ENCODE measurements around the gene RNF5. TPM values are rescaled to one million over a fixed set of nuclear protein-coding genes. Genes with fewer than 3 reads are reported as not detected.
A peak's percentile ranks its signal among the peaks of the same experiment; 100 is the strongest.

Gene RNF5
- total and polyA plus RNA-seq, 2 of the 4 experiments (the other 2 are of a cell fraction) = 18.8 to 41.4 TPM

DNA sequence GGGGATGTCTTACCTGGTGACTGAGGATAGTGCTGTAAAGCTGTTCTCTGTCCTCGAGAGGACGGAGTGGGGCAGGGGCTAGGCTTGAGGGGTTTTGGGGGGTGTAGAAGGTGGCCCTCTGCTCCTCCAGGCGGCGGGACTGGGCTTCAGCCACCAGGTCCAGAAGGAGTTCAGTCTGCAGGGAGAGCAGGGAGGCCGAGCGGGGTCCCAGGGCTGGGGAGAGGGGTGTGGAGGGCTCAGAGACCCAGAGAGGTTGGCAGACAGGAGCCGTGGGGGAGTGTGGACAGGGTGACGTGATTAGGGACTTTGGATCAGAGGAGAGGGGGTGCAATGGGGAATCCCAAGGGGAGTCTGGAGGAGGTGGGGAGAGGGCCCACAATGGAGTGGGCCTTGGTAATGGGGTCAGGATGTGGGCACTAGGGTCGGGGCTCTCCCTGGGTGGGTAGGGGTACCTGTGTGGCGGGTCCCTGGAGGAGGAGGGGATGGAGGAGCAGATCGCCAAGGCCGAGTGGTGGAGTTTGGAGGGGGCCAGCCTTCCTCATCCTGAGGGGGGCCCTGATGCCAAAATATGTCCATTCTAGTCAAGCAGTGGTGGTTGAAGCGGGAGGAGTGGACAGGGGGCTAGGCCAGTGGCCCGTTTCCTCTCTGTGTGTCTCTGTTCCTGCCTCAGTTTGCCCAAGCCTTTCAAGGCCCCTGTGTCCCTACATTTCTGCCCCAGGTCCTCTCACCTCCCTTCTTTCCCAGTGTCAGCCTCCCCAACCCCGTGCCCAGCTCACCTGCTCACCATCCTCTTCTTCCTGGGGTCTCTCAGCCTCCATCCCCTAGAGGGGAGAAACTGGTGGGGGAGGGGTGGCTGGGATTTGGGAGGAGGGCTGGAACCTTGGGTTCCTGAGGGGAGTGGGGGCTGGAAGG lies 13.7 kb downstream of the RNF5 start:
- dilution Hi-C loops (cut with HindIII; ENCODE audit: low sequenced_read_pairs, unreplicated experiment) (no loop called here), in situ Hi-C loops (cut with MboI; ENCODE audit: low sequenced_read_pairs) (loop anchor here (5.0 to 25.0 kb wide), 2 partner anchors 75 to 770 kb away; partner anchors contain the start of genes BRD2 and HLA-DMA), intact Hi-C loops (cut with micrococcal nuclease) (no loop called here)
- ChIA-PET POLR2A (ENCODE audit: unreplicated experiment) (no interaction called here), CTCF (no interaction called here)
- DNase-seq (no peak), ATAC-seq (ENCODE audit: low read depth) (no peak)
- Histone ChIP-seq H3K27ac (ENCODE audit: insufficient read depth, low read length) (peak overlapping the region; percentile 77), H3K9me1 (ENCODE audit: insufficient read depth, low read length) (peaks cover 23% of the 10 kb centered on the region), H2BK5ac (ENCODE audit: low read depth, low read length, poor library complexity, severe bottlenecking) (peak overlapping the region; percentile 95), H2BK15ac (ENCODE audit: low read depth, low read length) (peak overlapping the region; percentile 70), H3K27me3 (ENCODE audit: control insufficient read depth, insufficient read depth, low read length) (no peaks in the 10 kb centered on the region), H4K5ac (ENCODE audit: low read depth, low read length) (peak overlapping the region; percentile 95), H3K4me1 (ENCODE audit: control insufficient read depth, insufficient read depth, low read length) (peaks cover 15% of the 10 kb centered on the region), H2AK5ac (ENCODE audit: low read depth, low read length) (peak overlapping the region; percentile 100), H3K23ac (ENCODE audit: low read depth, low read length) (no peak overlapping the region), H3K4me3 (ENCODE audit: insufficient read depth, low read depth, low read length) (no peak overlapping the region), H3K56ac (ENCODE audit: extremely low read depth, insufficient read depth, low read length) (no peak overlapping the region), H3K9ac (ENCODE audit: low read depth, low read length) (no peak overlapping the region), H4K91ac (ENCODE audit: insufficient read depth, low read depth, low read length) (peak overlapping the region; percentile 97), H3K14ac (replicated peaks; ENCODE audit: low read depth, low read length) (peak overlapping the region; percentile 41; the same call in 1 of the 2 replicates), H3K79me1 (ENCODE audit: low read depth in 1 of 2, low read length in 2 of 2) (peaks cover 24 to 65% of the 10 kb centered on the region in 2 experiments), H3K4ac (ENCODE audit: low read depth, low read length) (peak overlapping the region; percentile 98), H3K18ac (ENCODE audit: low read depth, low read length) (peak overlapping the region; percentile 72), H3K4me2 (ENCODE audit: low read depth, low read length) (peak overlapping the region; percentile 67), H2BK20ac (ENCODE audit: low read depth, low read length) (peak overlapping the region; percentile 75), H3K36me3 (ENCODE audit: control insufficient read depth, insufficient read depth, low read length) (peaks cover 11% of the 10 kb centered on the region), H3K9me3 (ENCODE audit: control insufficient read depth, insufficient read depth, low read length) (no peaks in the 10 kb centered on the region), H2AFZ (replicated peaks; ENCODE audit: low read length, poor library complexity) (peak overlapping the region; percentile 9), H4K8ac (ENCODE audit: low read depth in 2 of 2, low read length in 2 of 2) (peak overlapping the region; percentile 77 to 97), H2AK9ac (replicated peaks; ENCODE audit: low read depth, low read length, poor library complexity) (peak overlapping the region; percentile 98), H2BK120ac (ENCODE audit: low read depth, low read length) (peak overlapping the region; percentile 85), H4K20me1 (ENCODE audit: insufficient read depth, low read length) (no peaks in the 10 kb centered on the region)
- WGBS, 2 experiments (ENCODE audit: extremely low coverage in 2 of 2, insufficient read length in 1 of 2) = 70% methylated on average over 3 of the region's 15 CpGs; no CpG with 5 or more reads in 1 of the 2 experiments
- BruUV-seq (replicated peaks) = no TSS peak
- no peak for TF ChIP-seq BHLHE40 (IDR thresholded peaks at IDR 0.05; ENCODE audit: low read depth, low read length)
- no peak for TF ChIP-seq RCOR1 (IDR thresholded peaks at IDR 0.05; ENCODE audit: insufficient replicate concordance, low read length)

All from IMR-90 (cell line).